Mesothelial cell of epicardium (in vitro differentiated cells): ENCODE results near the gene SLC7A4. TPM values are rescaled to one million over a fixed set of nuclear protein-coding genes. Genes with fewer than 3 reads are reported as not detected.

Source experiments
- DNase-seq, 2 experiments: peaks; one replicate each; pipeline ENCODE4 v3.0.0; 2021; ENCODE audit warnings: low spot score in 2 of 2; ENCODE audit not compliant: unreplicated experiment in 2 of 2
- H3K27ac Mint-ChIP-seq: 2 replicates; pipeline ENCODE4 v1.8.0; 2021; ENCODE audit warnings: mixed read lengths
- H3K27me3 Mint-ChIP-seq: 2 replicates; pipeline ENCODE4 v1.8.0; 2021; ENCODE audit warnings: low read depth, mixed read lengths
- H3K36me3 Mint-ChIP-seq: 2 replicates; pipeline ENCODE4 v1.8.0; 2021; ENCODE audit warnings: mixed read lengths
- H3K4me1 Mint-ChIP-seq: 2 replicates; pipeline ENCODE4 v1.8.0; 2021; ENCODE audit warnings: mixed read lengths
- H3K4me3 Mint-ChIP-seq: 2 replicates; pipeline ENCODE4 v1.8.0; 2021; ENCODE audit warnings: mild to moderate bottlenecking, moderate library complexity, mixed read lengths
- H3K9me3 Mint-ChIP-seq: 2 replicates; pipeline ENCODE4 v1.8.0; 2021; ENCODE audit warnings: mixed read lengths
- CTCF ChIP-seq: fragments of 200-600 bp; sonication (generic); IDR thresholded peaks from one replicate; pipeline ENCODE4 v1.5.0; 2021; ENCODE audit warnings: antibody characterized with exemption; ENCODE audit not compliant: unreplicated experiment
- total RNA-seq: library from RNA; stranded (reverse); gene quantifications from 3 replicates; pipeline ENCODE4 v1.2.1, GENCODE V29; 2021

SLC7A4 gene
- total RNA-seq, 1 donor from 2014 or later = 3.2 TPM

- Mint-ChIP-seq H3K27ac (peak overlapping the region; percentile 92), H3K9me3 (no peaks in the 10 kb centered on the region), H3K4me1 (peaks cover 38% of the 10 kb centered on the region), H3K27me3 (no peaks in the 10 kb centered on the region), H3K36me3 (no peaks in the 10 kb centered on the region), H3K4me3 (no peak overlapping the region)
- no peak for TF ChIP-seq CTCF
- DNase-seq = no peak
These were observed 16.8 kb downstream of the SLC7A4 start for GRCh38 chr22:21015466-21016006.

GRCh38 chr22:21014726-21015465 lies 17.5 kb downstream of the SLC7A4 start, which contains the start of gene P2RX6:
Gene P2RX6, plus strand, starts transcription at chr22:21015165. Its CDS starts 10 bp downstream, at chr22:21015175.
- peak within 1 kb of the TSS; percentile 76 for H3K4me3 Mint-ChIP-seq
- TF ChIP-seq CTCF = no peak
- DNase-seq = no peak
- no peaks in the 10 kb centered on the region for H3K27me3 Mint-ChIP-seq
- H3K9me3 Mint-ChIP-seq = no peaks in the 10 kb centered on the region
- peak within 1 kb of the TSS; percentile 92 for H3K27ac Mint-ChIP-seq
- no peaks in the 10 kb centered on the region for H3K36me3 Mint-ChIP-seq
- H3K4me1 Mint-ChIP-seq = peaks cover 38% of the 10 kb centered on the region

GRCh38 chr22:21014202-21014725 lies 18.1 kb downstream of the SLC7A4 start:
- Mint-ChIP-seq H3K36me3 (no peaks in the 10 kb centered on the region), H3K4me1 (peaks cover 38% of the 10 kb centered on the region), H3K9me3 (no peaks in the 10 kb centered on the region), H3K27ac (peak overlapping the region; percentile 92), H3K4me3 (peak overlapping the region; percentile 76), H3K27me3 (no peaks in the 10 kb centered on the region)
- peak; percentile 89 to 93 for DNase-seq
- no peak for TF ChIP-seq CTCF

- no peak for TF ChIP-seq CTCF
- DNase-seq = peak in 1 of 2 experiments; percentile 52
- Mint-ChIP-seq H3K4me3 (peak overlapping the region; percentile 76), H3K36me3 (no peaks in the 10 kb centered on the region), H3K27ac (peak overlapping the region; percentile 92), H3K9me3 (no peaks in the 10 kb centered on the region), H3K4me1 (peaks cover 38% of the 10 kb centered on the region), H3K27me3 (no peaks in the 10 kb centered on the region)
These were observed 18.6 kb downstream of the SLC7A4 start for GRCh38 chr22:21013657-21014201.

GRCh38 chr22:21012446-21013407 lies 19.6 kb downstream of the SLC7A4 start:
- H3K27me3 Mint-ChIP-seq = no peaks in the 10 kb centered on the region
- no peaks in the 10 kb centered on the region for H3K36me3 Mint-ChIP-seq
- H3K9me3 Mint-ChIP-seq = no peaks in the 10 kb centered on the region
- no peak for DNase-seq
- H3K4me3 Mint-ChIP-seq = peak overlapping the region; percentile 76
- peaks cover 38% of the 10 kb centered on the region for H3K4me1 Mint-ChIP-seq
- no peak for TF ChIP-seq CTCF
- H3K27ac Mint-ChIP-seq = peak overlapping the region; percentile 60
